CD4-positive, alpha-beta T cell treated with Interleukin-6 at 100 ng/mL for 8 hours (primary cell): Measurements from ENCODE around the gene CAAP1.
"Not testable (repeated sequence)": the region's sequence is repeated elsewhere in the genome, so short reads cannot be mapped to it uniquely, and the experiment has no call there.

Experiments used
- DNase-seq: peaks from one replicate; pipeline ENCODE4 v3.0.0-alpha.2; 2020; ENCODE audit warnings: mixed read lengths, low spot score

Gene CAAP1

GRCh38 chr9:26833792-26834191 lies 58.8 kb downstream of the CAAP1 start:
- no peak for DNase-seq

DNA sequence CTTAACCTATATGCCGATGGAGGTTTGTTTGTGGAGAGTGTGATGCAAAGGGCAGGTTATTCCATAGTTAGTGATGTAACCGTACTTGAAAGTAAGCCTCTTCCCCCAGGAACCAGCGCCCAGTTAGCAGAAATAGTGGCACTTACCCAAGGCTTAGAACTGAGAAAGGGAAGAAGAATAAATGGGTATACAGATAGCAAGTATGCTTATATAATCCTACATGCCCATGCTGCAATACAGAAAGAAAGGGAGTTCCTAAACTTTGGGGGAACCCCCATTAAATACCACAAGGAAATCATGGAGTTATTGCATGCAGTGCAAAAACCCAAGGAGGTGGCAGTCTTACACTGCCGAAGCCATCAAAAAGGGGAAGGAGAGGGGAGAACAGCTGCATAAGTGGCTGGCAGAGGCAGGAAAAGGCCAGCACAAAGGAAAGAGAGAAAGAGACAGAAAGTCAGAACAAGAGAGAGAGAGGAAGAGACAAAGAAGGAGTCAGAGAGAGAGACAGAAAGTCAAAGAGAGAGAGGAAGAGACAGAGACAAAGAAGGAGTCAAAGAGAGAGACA lies 64.1 kb downstream of the CAAP1 start:
- not testable (repeated sequence) for DNase-seq

DNA sequence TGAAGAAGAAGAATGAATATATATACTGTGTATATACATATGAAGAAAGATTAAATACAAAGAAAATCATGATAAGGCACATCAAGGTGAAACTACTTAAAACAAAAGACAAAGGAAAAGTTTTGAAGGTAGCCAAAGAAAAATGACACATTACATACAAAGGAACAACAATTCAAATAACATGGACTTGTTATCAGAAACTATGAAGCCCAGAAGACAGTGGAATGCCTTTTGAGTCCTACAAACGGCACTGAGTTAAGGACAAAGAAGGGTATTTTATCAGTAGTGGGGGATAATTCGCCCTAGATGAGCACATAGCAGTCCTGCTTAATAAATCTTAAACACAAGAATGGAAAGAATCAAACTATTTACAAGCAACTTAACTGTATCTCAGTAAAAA lies 77.8 kb downstream of the CAAP1 start:
- no peak for DNase-seq

GRCh38 chr9:26813247-26813646 lies 79.4 kb downstream of the CAAP1 start:
- DNase-seq = no peak

- DNase-seq = no peak
Observed at GRCh38 chr9:26812217-26812616, 80.4 kb downstream of the CAAP1 start.

DNA sequence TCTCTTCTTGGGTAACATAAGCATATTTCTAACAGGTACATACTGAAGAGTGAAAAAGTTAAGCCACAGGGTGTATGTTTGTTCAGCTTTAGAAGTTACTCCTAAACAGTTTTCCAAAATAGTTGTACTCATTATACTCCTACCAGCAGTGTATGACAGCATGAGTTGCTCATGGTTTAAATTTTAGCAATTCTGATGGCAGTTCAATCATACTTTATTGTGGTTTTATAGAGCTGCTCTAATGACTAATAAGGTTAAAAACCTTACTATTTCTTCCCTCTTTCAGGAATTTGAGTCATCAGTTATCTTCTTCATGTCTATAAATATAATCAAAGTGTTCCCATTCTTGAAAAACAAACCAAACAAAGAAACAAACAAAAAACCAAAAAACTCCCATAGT lies 81.5 kb downstream of the CAAP1 start:
- DNase-seq = no peak

- DNase-seq = no peak
Observed at GRCh38 chr9:26809795-26810194, 82.8 kb downstream of the CAAP1 start.

- no peak for DNase-seq
Observed at GRCh38 chr9:26807161-26807560, 85.4 kb downstream of the CAAP1 start.

GRCh38 chr9:26802921-26803320 lies 89.7 kb downstream of the CAAP1 start:
- DNase-seq = no peak

DNA sequence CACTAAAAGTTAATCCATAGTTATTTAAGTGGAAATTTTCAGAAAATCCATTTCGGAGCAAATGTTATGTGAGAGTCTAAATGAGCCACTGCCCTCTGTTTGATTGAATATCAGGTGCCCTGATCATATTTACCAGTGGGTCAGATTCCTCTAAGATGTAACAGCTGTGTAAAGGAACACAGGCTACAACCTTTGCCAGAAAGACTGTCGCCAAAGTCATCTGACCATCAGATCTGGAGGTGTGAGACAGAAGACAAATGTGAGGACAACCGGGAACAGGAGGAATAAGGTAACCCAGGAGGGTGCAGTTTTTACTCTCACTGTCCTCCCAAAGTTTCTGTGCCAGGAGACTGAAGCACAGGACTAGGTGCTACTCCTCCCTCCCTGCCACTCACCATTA lies 90.8 kb downstream of the CAAP1 start:
- DNase-seq = no peak

GRCh38 chr9:26800322-26800721 lies 92.3 kb downstream of the CAAP1 start:
- DNase-seq = no peak

- no peak for DNase-seq
Observed at GRCh38 chr9:26791274-26791673, 101.3 kb downstream of the CAAP1 start.
